Measurements from ENCODE around the gene NALCN. TPM values are rescaled to one million over a fixed set of nuclear protein-coding genes. Genes with fewer than 3 reads are reported as not detected.

NALCN gene
- total RNA-seq, 1 experiment from 2014 or later, result 8.5 TPM

- no TSS peak for BruUV-seq (replicated peaks)
- TF ChIP-seq CTCF (IDR thresholded peaks at IDR 0.05; ENCODE audit: unreplicated experiment), result no peak
- Mint-ChIP-seq H3K27me3 (ENCODE audit: insufficient read depth, unreplicated experiment) (no peaks in the 10 kb centered on the region), H3K4me1 (ENCODE audit: insufficient read depth, unreplicated experiment) (no peaks in the 10 kb centered on the region), H3K9me3 (ENCODE audit: unreplicated experiment) (no peaks in the 10 kb centered on the region), H3K27ac (ENCODE audit: low read depth, unreplicated experiment) (no peak overlapping the region), H3K36me3 (ENCODE audit: insufficient read depth, unreplicated experiment) (no peaks in the 10 kb centered on the region), H3K4me3 (ENCODE audit: unreplicated experiment) (no peak overlapping the region)
- CTCF ChIA-PET, result no interaction called here
- intact Hi-C loops (cut with micrococcal nuclease), result no loop called here
- no peak for DNase-seq (ENCODE audit: unreplicated experiment)
- POLR2A ChIA-PET, result no interaction called here
These were observed 299.5 kb downstream of the NALCN start for GRCh38 chr13:101116826-101117225.

GRCh38 chr13:101116341-101116740, 300.0 kb downstream of the NALCN start:
- intact Hi-C loops (cut with micrococcal nuclease), result no loop called here

GRCh38 chr13:101115762-101116171, 300.5 kb downstream of the NALCN start:
- Mint-ChIP-seq H3K27ac (ENCODE audit: low read depth, unreplicated experiment) (no peak overlapping the region), H3K4me3 (ENCODE audit: unreplicated experiment) (no peak overlapping the region), H3K9me3 (ENCODE audit: unreplicated experiment) (no peaks in the 10 kb centered on the region), H3K27me3 (ENCODE audit: insufficient read depth, unreplicated experiment) (no peaks in the 10 kb centered on the region), H3K36me3 (ENCODE audit: insufficient read depth, unreplicated experiment) (no peaks in the 10 kb centered on the region), H3K4me1 (ENCODE audit: insufficient read depth, unreplicated experiment) (no peaks in the 10 kb centered on the region)
- ChIA-PET POLR2A (no interaction called here), CTCF (no interaction called here)
- intact Hi-C loops (cut with micrococcal nuclease), result no loop called here
- no TSS peak for BruUV-seq (replicated peaks)
- TF ChIP-seq CTCF (IDR thresholded peaks at IDR 0.05; ENCODE audit: unreplicated experiment), result peak; percentile 6
- DNase-seq (ENCODE audit: unreplicated experiment), result no peak

More at GRCh38 chr13:101116341-101116740, 300.0 kb downstream of the NALCN start:
- DNase-seq (ENCODE audit: unreplicated experiment), result no peak
- POLR2A ChIA-PET, result no interaction called here
- TF ChIP-seq CTCF (IDR thresholded peaks at IDR 0.05; ENCODE audit: unreplicated experiment), result no peak
- Mint-ChIP-seq H3K27me3 (ENCODE audit: insufficient read depth, unreplicated experiment) (no peaks in the 10 kb centered on the region), H3K27ac (ENCODE audit: low read depth, unreplicated experiment) (no peak overlapping the region), H3K4me1 (ENCODE audit: insufficient read depth, unreplicated experiment) (no peaks in the 10 kb centered on the region), H3K9me3 (ENCODE audit: unreplicated experiment) (no peaks in the 10 kb centered on the region), H3K36me3 (ENCODE audit: insufficient read depth, unreplicated experiment) (no peaks in the 10 kb centered on the region), H3K4me3 (ENCODE audit: unreplicated experiment) (no peak overlapping the region)
- BruUV-seq (replicated peaks), result no TSS peak
- CTCF ChIA-PET, result no interaction called here

- BruUV-seq (replicated peaks), result no TSS peak
- no peak overlapping the region for H3K4me3 Mint-ChIP-seq (ENCODE audit: unreplicated experiment)
- no peaks in the 10 kb centered on the region for H3K36me3 Mint-ChIP-seq (ENCODE audit: insufficient read depth, unreplicated experiment)
- H3K27me3 Mint-ChIP-seq (ENCODE audit: insufficient read depth, unreplicated experiment), result no peaks in the 10 kb centered on the region
- H3K4me1 Mint-ChIP-seq (ENCODE audit: insufficient read depth, unreplicated experiment), result no peaks in the 10 kb centered on the region
- CTCF ChIA-PET, result interaction anchor here (0.6 to 2.6 kb wide), 3 partner anchors 10 to 33 kb away, joined by 4 to 10 read pairs (median 7); no protein-coding TSS in a partner anchor
- POLR2A ChIA-PET, result no interaction called here
- no peak for DNase-seq (ENCODE audit: unreplicated experiment)
- H3K9me3 Mint-ChIP-seq (ENCODE audit: unreplicated experiment), result no peaks in the 10 kb centered on the region
- H3K27ac Mint-ChIP-seq (ENCODE audit: low read depth, unreplicated experiment), result no peak overlapping the region
- intact Hi-C loops (cut with micrococcal nuclease), result no loop called here
- TF ChIP-seq CTCF (IDR thresholded peaks at IDR 0.05; ENCODE audit: unreplicated experiment), result no peak
These were observed 304.4 kb downstream of the NALCN start for GRCh38 chr13:101111894-101112293.
